HG03103 (cell line): Measurements from ENCODE around the gene DHX15.

Experiments used
- ATAC-seq: cut with Tn5 transposase; IDR thresholded peaks from one replicate; pipeline ENCODE4 v1.9.1; 2021; ENCODE audit warnings: low read depth; ENCODE audit not compliant: unreplicated experiment

DHX15 gene

DNA sequence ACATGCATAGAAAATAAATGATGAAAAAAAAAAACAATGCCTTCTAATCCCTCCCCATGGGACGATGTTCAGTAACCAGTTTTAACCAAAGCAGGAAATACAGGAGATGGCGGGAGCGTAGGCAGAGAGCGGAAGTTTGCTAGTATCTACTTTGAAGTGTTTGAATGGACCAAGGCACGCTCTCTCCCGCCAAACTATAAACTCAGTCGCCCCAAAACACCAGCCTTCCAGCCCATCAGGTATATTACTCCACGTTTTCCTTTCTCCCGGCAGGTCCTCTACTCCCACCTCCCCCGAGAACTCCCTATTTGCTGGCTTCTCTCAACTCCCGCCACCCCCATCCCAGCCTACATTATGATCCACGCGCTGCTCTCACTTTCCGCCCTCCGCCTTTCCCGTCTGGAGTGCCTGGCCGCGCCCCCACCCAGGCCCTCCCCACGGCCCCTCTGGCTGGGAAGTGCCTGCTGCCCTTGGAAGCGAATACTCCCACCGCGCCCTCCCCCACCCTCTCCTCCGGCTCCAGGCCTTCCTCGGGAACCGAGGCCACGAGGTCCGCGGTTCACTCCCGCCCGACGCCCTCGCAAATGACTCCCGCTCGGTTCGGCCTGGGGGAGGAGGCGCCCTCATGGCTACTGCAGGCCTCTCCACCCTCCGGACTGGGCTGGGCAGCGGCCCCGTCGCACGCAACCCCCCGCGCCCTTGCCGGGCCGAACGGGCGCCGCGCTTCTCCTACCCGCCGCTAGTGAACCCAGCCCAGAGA, 723 bp downstream of the DHX15 start:
- ATAC-seq: peak; percentile 22

DNA sequence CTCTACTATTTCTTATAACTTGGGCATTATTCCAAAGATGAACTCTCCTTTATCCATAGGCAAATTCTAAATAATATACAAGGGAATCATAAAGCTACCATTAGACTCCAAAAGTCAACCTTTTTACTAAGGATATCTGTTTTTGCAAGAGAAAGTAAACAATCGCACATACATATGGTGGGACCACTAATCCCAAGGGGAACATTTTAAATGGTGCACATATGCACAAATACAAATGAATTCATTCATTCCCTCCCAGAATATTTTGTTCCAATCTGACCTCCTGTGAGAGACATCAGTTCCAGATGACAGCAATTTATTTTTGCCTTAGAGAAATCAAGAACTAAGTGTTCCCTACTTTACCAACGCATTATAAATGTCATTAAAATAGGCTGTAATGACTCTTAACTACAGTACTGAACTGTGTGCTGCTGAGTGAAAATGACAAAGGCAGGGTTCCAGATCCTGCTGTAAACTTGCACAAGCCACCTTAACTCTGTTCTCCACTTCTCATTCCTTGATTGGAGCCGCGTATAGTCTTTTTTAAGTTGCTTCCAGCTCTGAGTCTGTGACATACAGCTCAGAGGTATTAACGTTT, 2.0 kb downstream of the DHX15 start:
- no peak for ATAC-seq

DNA sequence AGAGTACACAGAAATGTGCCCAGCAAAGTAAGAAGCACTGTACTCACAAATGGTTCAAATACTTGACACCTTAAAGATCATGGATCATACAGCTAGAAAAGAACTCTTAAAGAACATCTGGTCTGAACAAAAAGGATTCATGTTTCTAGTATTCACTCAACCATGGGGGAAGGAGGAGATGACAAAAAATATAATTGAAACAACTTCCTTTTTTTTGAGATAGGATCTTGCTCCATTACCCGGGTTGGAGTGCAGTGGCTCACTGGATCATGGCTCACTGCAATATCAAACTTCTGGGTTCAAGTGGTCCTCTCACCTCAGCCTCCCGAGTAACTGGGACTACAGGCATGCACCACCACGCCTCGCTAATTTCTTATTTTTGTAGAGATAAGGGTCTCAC, 6.0 kb downstream of the DHX15 start:
- ATAC-seq: no peak

DNA sequence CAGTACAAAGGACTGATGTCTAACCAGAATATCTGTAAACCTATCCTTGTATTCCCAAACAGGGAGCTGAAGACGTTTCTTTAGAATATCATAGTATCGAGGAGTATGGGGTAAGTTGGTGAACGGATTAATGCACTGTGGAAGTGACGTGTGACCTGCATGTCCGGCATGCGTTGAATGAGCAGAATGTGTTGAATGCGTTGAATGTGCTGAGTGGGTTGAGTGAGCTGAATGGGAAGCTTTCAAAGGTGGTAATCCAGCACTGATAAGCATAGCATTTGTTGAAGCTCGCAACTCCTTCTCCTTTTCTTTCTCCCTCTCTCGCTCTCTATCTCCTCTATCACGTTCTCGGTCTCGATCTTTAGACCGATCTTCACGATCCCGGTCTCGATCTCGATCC, 8.1 kb downstream of the DHX15 start:
- no peak for ATAC-seq

DNA sequence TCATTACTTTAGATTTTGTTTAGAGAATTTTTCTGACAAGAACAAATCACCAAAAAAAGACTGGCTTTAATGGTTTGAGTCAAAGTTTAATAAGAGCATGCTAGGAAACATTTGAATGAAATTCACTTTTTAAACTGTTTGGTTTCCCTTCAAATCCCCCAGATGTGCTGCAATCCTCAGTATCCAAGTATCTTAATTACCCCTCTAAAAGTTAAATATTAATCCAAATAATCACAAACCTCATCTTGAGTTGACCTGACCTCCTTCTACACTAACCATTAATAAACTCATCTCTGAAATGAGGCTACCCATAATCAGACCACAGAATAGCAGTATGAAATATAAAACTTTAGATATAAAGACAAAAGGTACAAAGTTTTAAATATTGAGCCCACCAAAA, 10.1 kb downstream of the DHX15 start:
- no peak for ATAC-seq

DNA sequence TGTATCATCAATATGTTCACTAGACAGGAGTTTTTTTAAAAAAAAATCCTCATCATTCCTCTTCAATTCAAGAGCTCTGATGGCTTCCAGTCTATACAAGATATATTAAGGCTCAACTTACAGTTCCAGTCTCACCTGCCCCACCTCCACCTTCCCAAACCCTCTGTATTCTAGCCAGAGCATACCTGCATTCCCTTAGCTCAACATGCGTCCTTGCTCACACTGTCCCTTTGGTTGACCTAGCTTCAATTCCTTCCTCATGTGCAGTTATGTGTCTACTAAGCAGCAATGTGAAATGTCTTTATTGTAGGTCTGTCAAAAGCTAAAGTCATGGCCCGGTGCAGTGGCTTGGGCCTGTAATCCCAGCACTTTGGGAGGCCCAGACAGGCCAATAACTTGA, 10.8 kb downstream of the DHX15 start:
- ATAC-seq: no peak

DNA sequence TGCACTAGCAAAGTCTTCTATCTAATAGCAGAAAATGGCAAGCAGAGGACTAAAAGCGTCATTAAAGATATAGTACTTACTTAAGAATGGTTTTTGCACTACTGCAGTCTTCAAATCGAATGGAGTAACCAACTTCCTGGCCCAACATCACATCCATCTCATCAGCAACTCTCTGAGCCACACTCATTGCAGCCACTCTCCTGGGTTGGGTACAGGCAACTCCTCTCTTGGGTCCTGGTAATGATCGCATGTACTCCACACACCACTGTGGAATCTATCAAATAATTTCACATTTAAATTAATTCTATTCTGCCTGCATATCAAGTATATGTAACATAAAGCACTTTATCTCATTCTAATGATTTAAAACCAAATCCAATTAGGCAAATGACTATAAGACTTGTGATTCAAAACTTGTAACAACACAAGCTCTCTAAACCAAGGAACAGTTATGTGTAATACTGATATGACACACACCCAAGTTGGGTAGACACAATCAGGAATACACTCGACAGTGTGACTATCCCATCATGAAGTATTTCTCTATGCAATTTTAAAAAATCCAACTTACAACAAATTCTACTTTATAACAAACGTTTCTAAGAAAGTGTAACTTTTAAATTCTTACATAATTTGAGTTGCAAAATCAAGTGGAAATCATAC, 13.6 kb downstream of the DHX15 start:
- ATAC-seq: no peak

DNA sequence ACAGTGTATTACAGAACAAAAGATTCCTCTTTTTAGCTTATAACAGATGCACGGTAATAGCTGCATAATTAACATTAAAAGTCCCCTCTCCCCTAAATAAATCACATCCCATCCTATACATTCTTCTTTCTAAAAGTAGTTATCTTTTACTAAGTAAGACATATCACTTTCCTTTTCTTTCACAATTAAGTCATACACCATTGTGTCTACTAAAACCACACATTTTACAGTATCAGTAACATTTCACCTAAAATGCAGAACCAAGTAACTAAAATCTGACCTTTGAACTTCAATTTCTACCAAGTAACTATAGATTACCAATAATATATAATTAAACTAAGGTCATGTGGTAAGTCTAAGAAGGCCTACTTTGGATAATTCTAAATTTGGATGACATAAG, 14.2 kb downstream of the DHX15 start:
- ATAC-seq: no peak

DNA sequence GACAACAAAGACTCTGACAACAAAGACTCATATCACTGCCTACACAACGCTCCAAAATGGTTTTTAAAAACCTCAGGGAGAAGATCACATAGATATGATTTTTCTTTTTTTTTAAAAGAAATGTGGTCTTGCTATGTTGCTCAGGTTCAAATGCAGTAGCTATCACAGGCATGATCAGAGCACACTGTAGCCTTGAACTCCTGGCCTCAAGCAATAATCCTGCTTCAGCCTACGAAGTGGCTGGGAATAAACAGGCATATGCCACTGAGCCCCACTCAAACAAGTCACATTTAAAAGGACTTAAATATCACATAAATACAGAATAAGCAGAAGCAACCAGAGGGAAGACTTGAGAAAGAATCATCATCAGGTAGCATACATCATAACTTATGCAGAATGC, 14.7 kb downstream of the DHX15 start:
- no peak for ATAC-seq

DNA sequence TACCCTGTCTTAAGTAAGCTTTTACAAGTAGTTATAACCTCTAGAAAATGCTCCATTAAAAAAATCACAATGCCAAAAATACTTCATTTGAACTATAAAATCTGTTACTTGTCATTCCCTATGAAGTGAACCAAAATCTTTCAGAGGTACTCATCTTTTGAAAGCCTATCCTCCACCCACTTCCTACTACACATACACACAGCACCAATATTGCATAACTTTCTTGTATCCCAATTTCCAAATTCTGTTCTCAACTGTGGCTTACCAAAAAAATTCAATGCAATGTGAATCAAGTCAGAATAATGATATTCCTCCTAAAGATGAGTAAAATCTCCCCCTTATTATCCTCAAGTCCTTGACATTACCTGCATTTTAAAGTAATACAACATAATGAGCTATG, 15.9 kb downstream of the DHX15 start:
- no peak for ATAC-seq

DNA sequence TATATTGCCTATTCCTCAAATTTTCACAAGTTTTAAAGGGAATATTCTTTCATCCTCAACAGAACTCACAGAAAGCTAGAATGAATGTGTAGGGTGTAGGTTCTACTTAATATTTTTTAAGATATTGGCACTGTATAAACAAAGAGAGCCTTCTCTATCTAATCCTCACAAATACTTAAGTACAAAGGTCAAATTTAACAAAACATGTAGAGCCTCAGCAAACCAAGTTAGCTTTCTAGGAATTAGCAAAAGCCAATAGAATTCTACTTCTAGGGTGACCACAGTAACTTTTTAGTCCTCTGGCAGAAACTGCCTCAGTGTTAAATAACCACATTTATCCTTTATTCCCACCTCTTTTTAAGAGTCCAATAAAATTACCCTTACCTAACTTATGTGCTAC, 19.3 kb downstream of the DHX15 start:
- no peak for ATAC-seq

DNA sequence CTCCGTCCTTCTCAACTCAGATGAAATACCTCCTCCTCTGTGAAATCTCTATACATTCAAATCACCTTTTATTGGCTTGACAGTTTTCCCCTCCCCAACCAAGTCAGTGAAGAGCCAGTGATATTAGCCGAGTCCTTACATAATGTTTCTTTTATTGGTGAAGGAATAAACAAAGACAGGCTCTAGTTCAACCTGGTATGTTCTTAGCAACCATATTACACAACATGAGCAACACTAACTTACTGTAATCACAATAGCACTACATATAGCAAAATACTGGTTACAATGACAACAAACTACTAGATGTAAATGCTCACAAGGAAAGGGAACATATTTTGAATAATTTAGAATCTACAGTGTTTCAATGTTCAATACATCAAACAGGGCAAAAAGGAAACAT, 19.9 kb downstream of the DHX15 start:
- ATAC-seq: no peak

DNA sequence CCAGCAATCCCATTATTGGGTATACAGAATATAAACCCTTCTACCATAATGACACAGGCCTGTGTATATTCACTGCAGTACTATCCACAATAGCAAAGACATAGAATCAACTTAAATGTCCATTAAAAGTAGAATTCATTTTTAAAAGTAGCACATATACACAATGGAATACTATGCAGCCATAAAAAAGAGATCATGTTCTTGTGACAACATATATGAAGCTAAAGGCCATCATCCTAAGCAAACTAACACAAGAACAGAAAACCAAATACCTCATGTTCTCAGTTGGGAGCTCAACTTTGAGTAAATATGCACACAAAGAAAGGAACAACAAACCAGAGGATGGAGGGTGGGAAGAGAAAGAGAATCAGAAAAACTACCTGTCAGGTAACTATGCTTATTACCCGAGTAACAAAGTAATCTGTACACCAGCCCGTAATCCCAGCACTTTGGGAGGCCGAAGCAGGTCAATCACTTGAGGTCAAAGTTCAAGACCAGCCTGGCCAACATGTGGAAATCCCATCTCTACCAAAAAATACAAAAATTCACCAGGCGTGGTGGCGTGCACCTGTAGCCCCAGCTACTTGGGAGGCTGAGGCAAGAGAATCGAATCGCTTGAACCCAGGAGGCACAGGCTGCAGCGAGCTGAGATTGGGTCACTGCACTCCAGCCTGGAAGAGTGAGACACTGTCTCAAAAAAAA, 22.8 kb downstream of the DHX15 start:
- no peak for ATAC-seq

DNA sequence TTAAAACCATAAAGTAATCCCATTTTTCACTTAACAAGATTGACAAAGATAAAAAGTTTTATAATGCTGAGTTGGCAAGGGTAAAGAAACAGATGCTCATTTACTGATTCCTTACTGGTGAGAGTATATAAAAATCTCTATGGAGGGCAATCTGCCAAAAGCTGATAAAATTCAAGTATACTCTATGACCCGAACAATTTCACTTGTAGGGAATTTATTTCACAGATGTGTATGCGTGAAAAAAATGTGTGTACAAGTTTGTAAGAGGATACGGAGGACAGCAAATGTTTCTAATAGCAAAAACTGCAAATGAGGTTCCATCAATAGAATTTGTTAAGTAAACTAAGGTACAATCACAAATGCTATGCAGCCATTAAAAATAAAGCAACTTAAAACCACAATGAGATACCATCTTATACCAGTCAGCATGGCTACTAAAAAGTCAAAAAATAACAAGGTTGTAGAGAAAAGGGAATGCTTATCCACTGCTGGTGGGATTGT, 23.4 kb downstream of the DHX15 start:
- no peak for ATAC-seq

DNA sequence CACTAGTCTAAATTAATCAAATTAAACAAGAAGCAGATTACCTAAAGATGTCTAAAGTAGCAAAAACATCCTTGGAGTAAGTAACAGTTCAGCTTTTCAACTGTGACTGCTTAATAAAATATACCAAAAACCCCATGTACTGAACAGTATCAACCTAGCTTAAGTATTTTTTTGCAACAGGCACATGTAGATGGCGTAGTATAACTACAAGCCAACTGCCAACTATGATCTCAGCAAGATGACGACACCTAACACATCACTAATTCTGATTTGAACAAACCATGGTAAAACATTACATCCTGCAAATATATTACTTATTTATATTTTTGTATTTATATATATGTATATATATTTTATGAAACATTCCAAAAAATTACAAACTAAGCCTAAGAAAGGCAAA, 24.5 kb downstream of the DHX15 start:
- ATAC-seq: no peak

DNA sequence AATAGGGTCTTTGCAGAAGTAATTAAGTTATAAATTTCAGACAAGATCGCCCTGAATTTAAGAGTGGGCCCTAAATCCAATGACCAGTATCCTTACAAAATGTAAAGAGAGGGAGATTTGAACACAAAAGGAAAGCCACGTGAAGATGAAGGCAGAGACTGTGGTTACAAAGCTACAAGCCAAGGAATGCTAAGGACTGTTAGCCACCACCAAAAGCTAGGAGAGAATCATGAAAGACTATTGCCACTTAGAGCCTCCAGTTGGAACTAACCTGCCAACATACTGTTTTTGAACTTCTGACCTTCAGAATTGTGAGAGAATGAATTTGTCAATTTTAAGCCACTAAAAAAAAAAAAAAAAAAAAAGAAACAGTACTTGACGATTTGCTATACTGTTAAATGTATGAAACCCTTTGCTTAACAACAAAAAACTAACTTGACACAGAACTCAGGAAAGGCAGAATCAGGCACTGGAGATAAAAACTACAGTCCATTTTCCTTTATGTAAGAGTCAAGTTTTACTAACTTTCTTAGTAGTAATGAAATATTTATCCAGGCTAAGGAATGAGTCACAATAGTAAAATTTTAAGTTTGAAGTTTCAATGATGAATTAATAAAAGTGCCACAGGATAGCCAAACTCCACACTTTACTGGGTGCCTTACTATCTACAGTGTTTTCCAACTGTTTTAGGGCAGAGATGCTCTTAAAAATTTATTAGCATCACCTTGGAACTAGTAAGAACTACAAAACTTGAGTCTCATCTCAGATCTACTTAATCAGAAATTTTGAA, 25.1 kb downstream of the DHX15 start:
- no peak for ATAC-seq

DNA sequence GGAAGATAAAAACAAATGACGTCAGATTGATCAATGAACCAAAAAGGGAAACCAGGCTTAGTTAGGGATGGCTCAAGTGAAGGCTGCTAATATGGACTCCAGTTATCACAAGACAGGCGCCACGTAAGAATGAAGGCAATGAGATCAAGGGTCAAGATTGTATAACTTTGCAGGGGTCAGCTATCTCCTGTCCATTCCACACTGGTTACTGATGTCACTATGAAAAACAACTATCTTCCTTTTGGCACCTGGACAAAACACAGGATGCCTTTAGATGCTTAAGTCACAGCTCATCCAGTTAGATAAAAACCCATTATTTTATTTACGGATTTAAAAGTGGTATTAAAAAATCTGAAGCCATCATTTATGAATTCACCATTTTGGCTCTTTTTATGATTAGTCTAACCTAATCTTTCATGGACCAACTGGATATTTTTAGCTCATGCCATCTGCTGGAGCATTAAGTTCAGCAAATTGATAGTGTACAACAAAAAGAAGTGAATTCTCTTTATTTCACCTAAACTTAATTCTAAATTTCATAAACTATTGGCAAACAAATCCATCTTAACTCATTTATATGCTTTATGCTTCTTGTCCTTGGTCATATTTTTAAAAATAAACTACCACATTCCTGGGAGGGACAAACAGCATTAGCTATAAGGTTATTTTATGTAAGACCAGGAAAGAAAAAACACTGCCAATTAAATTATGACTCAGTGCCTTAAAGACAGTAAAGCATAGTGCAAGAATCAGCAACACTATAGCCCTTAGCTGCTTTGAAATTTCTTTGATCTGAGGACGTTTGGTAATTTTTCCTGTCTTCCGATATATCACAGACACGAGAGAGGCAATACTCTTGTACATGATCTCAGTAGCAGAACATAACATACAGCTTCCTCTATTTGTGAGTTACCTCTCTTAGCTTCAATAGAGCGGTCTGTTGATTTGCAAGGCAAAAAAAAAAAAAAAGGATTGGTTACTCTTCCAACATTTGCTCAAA, 27.0 kb downstream of the DHX15 start:
- ATAC-seq: peak; percentile 61

DNA sequence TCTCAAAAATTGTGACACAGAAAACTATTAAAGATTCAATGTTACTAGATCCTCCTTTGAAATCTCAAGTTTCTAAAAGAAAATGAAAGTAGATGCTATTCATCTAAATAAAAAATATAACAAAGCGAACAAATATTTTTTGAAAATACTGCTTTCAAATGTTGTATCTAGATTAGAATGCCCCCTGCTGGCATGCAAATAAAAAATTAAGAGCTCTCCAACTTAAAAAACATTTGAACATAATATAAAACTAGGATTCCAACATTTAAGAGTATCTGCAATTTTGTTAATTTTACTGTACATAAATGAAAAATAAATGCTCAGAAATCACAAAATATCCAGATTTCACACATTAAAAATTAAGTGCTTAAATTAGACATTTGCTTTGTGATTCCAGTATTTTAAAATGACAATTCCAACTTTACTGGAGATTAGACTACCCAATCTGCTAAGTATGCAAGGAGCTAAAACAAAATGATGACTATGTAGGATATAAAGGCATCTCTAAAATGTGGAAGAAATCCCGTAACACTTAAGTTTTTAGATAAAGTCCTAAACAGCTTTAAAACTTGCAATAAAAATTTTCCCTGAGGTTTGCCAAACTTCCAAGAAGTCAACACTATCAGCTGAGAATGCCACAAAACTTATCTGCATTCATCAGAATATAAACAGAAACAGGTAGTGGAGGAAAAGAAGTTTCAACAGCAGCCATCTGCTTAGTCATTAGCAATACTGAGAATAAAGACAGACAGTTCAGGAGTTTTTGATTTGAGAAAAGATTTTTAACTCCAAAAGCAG, 32.7 kb downstream of the DHX15 start:
- no peak for ATAC-seq
